ENCODE results near the gene FAM98C.
"Not testable (repeated sequence)": the region's sequence is repeated elsewhere in the genome, so short reads cannot be mapped to it uniquely, and the experiment has no call there.

FAM98C gene

GRCh38 chr19:38402967-38403674 is at the start of gene FAM98C:
TSS of gene FAM98C (plus strand) at chr19:38403093. CDS start at chr19:38403154, 61 bp downstream.
- DNase-seq: peak; percentile 90

GRCh38 chr19:38355728-38356725 is 46.9 kb upstream of the FAM98C start:
- DNase-seq: no peak

DNA sequence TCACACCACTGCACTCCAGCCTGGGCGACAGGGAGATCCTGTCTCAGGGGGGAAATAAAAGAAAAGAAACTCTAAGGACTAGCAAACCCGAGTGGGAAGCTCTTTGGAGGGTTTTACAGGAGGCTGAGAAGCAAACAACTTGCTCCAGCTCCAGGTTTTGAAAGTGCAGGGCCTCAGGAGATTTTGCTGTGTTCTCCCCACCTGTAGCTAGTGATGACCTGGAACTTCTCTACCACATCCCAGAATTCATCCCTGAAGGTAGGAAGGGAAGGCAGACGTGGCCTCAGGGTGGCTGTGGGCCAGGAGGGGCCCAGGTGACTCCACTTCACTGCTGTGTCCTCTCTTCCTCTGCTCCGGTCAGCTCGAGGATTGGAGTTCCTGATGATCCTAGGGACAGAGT is 44.8 kb upstream of the FAM98C start:
- DNase-seq: no peak

- no peak for DNase-seq
Observed at GRCh38 chr19:38359242-38360021, 43.5 kb upstream of the FAM98C start.

GRCh38 chr19:38360351-38360750 is 42.5 kb upstream of the FAM98C start:
- DNase-seq: no peak

DNA sequence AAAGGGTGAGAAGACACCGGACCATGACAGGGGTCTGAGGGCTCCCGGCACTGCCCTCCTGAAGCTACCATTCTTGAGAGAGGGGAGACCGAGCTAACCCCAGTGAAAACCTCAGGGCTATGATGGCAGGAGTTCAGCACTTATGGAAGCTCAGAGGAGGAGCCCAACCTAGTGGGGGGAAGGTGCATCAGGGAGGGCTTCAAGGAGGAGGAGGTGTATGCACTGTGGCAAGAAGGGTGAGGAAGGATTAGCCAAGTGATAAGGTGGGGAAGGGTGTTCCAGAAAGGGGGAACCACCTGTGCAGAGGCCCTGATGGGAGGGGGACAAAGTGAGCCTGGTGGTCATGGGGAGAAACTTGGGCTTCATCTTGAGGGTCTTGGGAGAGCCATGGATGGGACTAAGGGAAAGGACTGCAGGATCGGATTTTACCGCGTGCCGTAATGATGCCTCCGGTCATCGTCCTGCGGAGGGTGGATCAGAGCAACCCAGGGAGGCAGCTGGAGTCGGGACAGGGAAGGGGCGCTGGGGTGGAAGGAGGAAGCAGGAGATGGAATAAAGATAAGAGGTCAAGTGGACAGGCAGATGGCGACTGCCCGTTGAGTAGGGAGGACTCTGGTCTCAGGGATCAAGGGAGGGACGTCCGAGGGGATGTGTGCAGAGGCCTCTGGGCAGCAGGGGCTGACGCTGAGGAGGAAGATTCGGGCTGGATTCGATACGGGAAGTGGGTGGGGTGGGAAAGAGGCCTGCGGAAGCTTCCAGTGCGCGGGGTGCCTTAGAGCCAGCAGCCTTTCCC is 41.9 kb upstream of the FAM98C start:
- no peak for DNase-seq

DNA sequence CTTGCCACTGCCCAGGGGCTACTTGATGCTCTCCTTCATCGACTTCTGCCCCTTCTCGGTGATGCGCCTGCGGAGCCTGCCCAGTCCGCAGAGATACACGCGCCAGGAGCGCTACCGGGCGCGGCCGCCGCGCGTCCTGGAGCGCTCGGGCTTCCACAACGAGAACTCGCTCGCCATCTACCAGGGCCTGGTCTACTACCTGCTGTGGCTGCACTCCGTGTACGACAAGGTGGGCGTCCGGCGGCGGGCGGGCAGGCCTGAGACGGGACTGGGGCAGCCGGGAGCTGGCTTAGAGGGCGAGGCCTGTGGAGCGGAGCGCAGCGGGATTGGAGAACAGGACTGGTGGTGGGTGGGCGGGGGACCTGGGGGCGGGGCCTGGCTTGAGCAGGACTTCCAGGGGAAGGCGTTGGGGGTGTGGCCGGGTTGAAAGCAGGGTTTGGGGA is 41.2 kb upstream of the FAM98C start:
- no peak for DNase-seq

DNA sequence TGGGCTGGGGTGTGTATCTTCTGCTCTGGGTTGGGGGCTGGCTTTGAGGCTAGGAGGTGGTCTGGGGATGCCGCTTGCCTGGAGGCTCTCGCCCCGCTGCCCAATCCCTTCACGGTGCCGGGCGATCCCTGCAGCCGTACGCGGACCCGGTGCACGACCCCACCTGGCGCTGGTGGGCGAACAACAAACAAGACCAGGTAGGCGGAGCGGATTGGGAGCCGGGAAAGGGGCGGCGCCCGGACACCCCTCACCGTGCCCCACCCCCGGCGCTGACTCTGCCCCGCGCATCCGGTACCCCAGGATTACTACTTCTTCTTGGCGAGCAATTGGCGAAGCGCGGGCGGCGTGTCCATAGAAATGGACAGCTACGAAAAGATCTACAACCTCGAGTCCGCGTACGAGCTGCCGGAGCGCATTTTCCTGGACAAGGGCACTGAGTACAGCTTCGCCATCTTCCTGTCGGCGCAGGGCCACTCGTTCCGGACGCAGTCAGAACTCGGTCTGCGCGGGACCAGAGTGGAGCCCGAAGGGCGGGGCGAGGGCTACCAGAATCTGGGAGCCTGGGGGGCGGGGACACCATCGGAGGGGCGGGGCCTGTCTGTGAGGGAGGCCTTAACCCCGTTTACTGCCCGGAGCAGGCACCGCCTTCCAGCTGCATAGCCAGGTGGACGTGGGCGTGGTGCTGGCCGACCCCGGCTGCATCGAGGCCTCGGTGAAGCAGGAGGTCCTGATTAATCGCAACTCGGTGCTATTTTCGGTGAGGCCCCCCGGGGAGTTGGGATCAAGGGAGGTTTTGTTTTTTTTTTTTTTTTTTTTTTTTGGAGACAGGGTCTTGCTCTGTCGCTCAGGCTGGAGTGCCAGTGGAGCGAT is 40.6 kb upstream of the FAM98C start:
- DNase-seq: no peak

DNA sequence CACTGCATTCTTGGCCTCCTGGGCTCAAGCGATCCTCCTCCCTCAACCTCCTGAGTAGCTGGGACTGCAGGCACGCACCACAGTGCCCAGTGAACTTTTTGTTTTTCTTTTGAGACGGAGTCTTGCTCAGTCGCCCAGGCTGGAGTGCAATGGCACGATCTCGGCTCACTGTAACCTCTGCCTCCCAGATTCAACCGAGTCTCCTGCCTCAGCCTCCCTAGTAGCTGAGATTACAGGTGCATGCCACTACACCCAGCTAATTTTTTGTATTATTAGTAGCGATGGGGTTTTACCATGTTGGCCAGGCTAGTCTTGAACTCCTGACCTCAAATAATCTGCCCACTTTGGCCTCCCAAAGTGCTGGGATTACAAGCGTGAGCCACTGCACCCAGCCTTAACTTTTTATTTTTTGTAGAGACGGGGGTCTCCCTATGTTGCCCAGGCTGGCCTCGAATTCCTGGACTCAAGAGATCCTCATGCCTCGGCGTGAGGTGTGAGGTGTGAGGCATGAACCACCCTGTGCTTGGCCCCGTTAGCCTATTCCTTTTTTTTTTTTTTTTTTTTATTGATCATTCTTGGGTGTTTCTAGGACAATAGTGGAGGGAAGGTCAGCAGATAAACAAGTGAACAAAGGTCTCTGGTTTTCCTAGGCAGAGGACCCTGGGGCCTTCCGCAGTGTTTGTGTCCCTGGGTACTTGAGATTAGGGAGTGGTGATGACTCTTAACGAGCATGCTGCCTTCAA is 39.8 kb upstream of the FAM98C start:
- DNase-seq: not testable (repeated sequence)

DNA sequence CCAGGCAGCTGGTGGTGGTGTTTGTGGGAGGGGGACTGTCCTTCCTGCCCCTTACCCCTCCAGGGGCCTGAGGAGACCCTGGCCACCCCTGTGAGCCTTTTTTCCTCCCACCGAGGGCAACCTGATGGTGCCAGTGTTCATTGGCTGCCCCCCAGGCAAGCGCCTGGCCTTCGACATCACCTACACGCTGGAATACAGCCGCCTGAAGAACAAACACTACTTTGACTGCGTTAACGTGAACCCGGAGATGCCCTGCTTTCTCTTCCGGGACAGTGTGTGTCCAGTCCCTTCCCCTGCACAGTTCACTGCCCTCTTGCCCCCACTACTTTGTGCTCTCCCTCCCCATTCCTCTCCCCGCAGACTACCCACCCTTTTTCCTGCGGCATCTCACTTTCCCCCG is 35.9 kb upstream of the FAM98C start:
- no peak for DNase-seq

GRCh38 chr19:38369584-38369983 is 33.3 kb upstream of the FAM98C start:
- no peak for DNase-seq

DNA sequence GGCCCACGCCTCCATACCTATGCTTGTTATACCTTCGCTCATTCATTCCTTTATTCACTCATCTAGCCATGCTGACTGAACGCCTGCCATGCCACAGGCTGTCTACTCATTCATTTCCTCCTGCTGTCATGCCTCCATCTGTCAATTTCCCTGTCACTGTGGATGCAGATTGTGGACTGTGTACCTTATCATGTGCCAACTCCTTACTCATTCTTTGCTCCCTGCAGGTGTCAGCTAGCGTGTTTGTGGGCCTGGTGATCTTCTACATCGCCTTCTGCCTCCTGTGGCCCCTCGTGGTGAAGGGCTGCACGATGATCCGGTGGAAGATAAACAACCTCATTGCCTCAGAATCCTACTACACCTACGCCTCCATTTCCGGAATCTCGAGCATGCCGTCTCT is 32.6 kb upstream of the FAM98C start:
- DNase-seq: no peak

- DNase-seq: no peak
Observed at GRCh38 chr19:38371081-38371480, 31.8 kb upstream of the FAM98C start.

- no peak for DNase-seq
Observed at GRCh38 chr19:38373907-38374331, 29.0 kb upstream of the FAM98C start.

GRCh38 chr19:38374332-38375097 is 28.4 kb upstream of the FAM98C start, which contains the start of gene PSMD8:
TSS of gene PSMD8 (plus strand) at chr19:38374571. CDS start at chr19:38374602, 31 bp downstream.
- peak; percentile 97 for DNase-seq

GRCh38 chr19:38375098-38375493 is 27.8 kb upstream of the FAM98C start:
- no peak for DNase-seq

- DNase-seq: no peak
Observed at GRCh38 chr19:38375748-38376147, 27.1 kb upstream of the FAM98C start.

GRCh38 chr19:38376576-38376975 is 26.3 kb upstream of the FAM98C start:
- no peak for DNase-seq

GRCh38 chr19:38377052-38377451 is 25.8 kb upstream of the FAM98C start:
- DNase-seq: no peak
